ENCODE results near the gene ELAC1.
"Not testable (repeated sequence)": the region's sequence is repeated elsewhere in the genome, so short reads cannot be mapped to it uniquely, and the experiment has no call there.

ELAC1 gene

GRCh38 chr18:50938912-50939311 is 28.9 kb upstream of the ELAC1 start:
- Histone ChIP-seq H3K9me2 (replicated peaks; ENCODE audit: insufficient read depth, low read length) (no peaks in the 10 kb centered on the region), H3K4me1 (ENCODE audit: low read length) (no peaks in the 10 kb centered on the region), H4K20me1 (ENCODE audit: insufficient read depth, low read length) (no peaks in the 10 kb centered on the region), H3K27ac (ENCODE audit: low read length) (no peak overlapping the region), H3K79me2 (ENCODE audit: low read length) (no peaks in the 10 kb centered on the region), H3K9me3 (replicated peaks; ENCODE audit: insufficient read depth, low read length) (no peaks in the 10 kb centered on the region), H2AFZ (ENCODE audit: low read length) (no peak overlapping the region), H3K36me3 (replicated peaks; ENCODE audit: insufficient read depth, low read length) (peaks cover 8% of the 10 kb centered on the region), H3K4me2 (ENCODE audit: low read depth, low read length) (no peak overlapping the region), H3F3A (ENCODE audit: insufficient read depth, low read length) (0 out of 2 replicates have a peak, but pooled peaks cover 2% of the 10 kb centered on the region), H3K9ac (ENCODE audit: low read length) (no peak overlapping the region), H3K4me3 (ENCODE audit: low read length) (no peak overlapping the region), H3K27me3 (replicated peaks; ENCODE audit: insufficient read depth, low read length) (no peaks in the 10 kb centered on the region)
- DNase-seq, result no peak
- TF ChIP-seq EZH2phosphoT487 (IDR thresholded peaks at IDR 0.05; ENCODE audit: low read length) (no peak), CTCF (IDR thresholded peaks at IDR 0.05; ENCODE audit: low read length) (no peak), EZH2 (optimal IDR thresholded peaks at IDR 0.05; ENCODE audit: low read depth, low read length) (no peak)

- no peaks in the 10 kb centered on the region for H3K27me3 ChIP-seq (replicated peaks; ENCODE audit: insufficient read depth, low read length)
- TF ChIP-seq EZH2 (optimal IDR thresholded peaks at IDR 0.05; ENCODE audit: low read depth, low read length) (no peak), EZH2phosphoT487 (IDR thresholded peaks at IDR 0.05; ENCODE audit: low read length) (no peak), CTCF (IDR thresholded peaks at IDR 0.05; ENCODE audit: low read length) (no peak)
- H3K79me2 ChIP-seq (ENCODE audit: low read length), result no peaks in the 10 kb centered on the region
- no peaks in the 10 kb centered on the region for H3K4me1 ChIP-seq (ENCODE audit: low read length)
- H3K4me3 ChIP-seq (ENCODE audit: low read length), result no peak overlapping the region
- no peak overlapping the region for H3K9ac ChIP-seq (ENCODE audit: low read length)
- H3K9me3 ChIP-seq (replicated peaks; ENCODE audit: insufficient read depth, low read length), result no peaks in the 10 kb centered on the region
- no peak overlapping the region for H3K27ac ChIP-seq (ENCODE audit: low read length)
- no peaks in the 10 kb centered on the region for H3K9me2 ChIP-seq (replicated peaks; ENCODE audit: insufficient read depth, low read length)
- H4K20me1 ChIP-seq (ENCODE audit: insufficient read depth, low read length), result no peaks in the 10 kb centered on the region
- H2AFZ ChIP-seq (ENCODE audit: low read length), result no peak overlapping the region
- no peaks in the 10 kb centered on the region for H3F3A ChIP-seq (ENCODE audit: insufficient read depth, low read length)
- no peak overlapping the region for H3K4me2 ChIP-seq (ENCODE audit: low read depth, low read length)
- H3K36me3 ChIP-seq (replicated peaks; ENCODE audit: insufficient read depth, low read length), result peaks cover 8% of the 10 kb centered on the region
- no peak for DNase-seq
Observed at GRCh38 chr18:50944245-50944932, 23.5 kb upstream of the ELAC1 start.

DNA sequence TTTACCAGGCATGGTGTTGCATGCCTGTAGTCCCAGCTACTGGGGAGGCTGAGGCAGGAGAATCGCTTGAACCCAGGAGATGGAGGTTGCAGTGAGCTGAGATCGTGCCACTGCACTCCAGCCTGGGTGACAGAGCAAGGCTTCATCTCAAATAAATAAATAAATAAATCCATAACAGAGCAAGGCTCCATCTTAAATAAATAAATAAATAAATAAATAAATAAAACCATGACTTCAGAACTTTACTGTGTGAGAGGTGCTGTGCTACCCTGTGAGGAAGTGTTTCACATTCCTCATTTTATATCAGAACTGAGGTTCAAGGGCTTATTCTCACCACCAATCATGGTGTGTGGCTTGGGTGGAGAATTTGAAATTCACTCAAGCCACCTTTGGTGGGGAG is 21.9 kb upstream of the ELAC1 start:
- DNase-seq; H3K36me3 ChIP-seq (replicated peaks; ENCODE audit: insufficient read depth, low read length); H3K4me3 ChIP-seq (ENCODE audit: low read length); H3K9me3 ChIP-seq (replicated peaks; ENCODE audit: insufficient read depth, low read length); H2AFZ ChIP-seq (ENCODE audit: low read length); H3K9me2 ChIP-seq (replicated peaks; ENCODE audit: insufficient read depth, low read length); H4K20me1 ChIP-seq (ENCODE audit: insufficient read depth, low read length); H3F3A ChIP-seq (ENCODE audit: insufficient read depth, low read length); H3K4me1 ChIP-seq (ENCODE audit: low read length); H3K79me2 ChIP-seq (ENCODE audit: low read length); H3K9ac ChIP-seq (ENCODE audit: low read length); H3K27me3 ChIP-seq (replicated peaks; ENCODE audit: insufficient read depth, low read length); H3K4me2 ChIP-seq (ENCODE audit: low read depth, low read length); H3K27ac ChIP-seq (ENCODE audit: low read length): not testable (repeated sequence)

DNA sequence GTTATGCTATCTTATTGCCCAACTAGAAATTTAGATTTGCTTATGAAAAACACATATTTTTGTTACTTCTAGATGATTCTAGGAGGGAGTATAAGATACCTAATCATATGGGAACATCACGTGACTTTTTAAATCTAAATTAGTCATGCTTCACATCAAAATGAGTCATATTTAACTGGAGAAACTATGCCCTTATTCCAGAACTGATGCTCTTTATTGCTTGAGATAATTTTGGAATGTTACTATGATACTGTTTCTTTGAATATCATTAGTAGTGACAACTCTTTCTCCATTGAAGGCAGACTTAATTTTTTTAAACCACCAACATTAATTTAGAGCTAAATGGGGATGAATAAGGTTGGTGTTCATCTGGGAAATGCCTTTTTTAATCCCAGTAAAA is 19.9 kb upstream of the ELAC1 start:
- no peak overlapping the region for H3K4me2 ChIP-seq (ENCODE audit: low read depth, low read length)
- no peak overlapping the region for H3K9ac ChIP-seq (ENCODE audit: low read length)
- no peaks in the 10 kb centered on the region for H3K9me3 ChIP-seq (replicated peaks; ENCODE audit: insufficient read depth, low read length)
- no peaks in the 10 kb centered on the region for H3K27me3 ChIP-seq (replicated peaks; ENCODE audit: insufficient read depth, low read length)
- no peaks in the 10 kb centered on the region for H3K9me2 ChIP-seq (replicated peaks; ENCODE audit: insufficient read depth, low read length)
- no peak for DNase-seq
- H3K36me3 ChIP-seq (replicated peaks; ENCODE audit: insufficient read depth, low read length), result no peaks in the 10 kb centered on the region
- H3K4me1 ChIP-seq (ENCODE audit: low read length), result no peaks in the 10 kb centered on the region
- H2AFZ ChIP-seq (ENCODE audit: low read length), result no peak overlapping the region
- TF ChIP-seq EZH2phosphoT487 (IDR thresholded peaks at IDR 0.05; ENCODE audit: low read length), result no peak
- no peak for TF ChIP-seq EZH2 (optimal IDR thresholded peaks at IDR 0.05; ENCODE audit: low read depth, low read length)
- no peak for TF ChIP-seq CTCF (IDR thresholded peaks at IDR 0.05; ENCODE audit: low read length)
- H3K79me2 ChIP-seq (ENCODE audit: low read length), result no peaks in the 10 kb centered on the region
- H4K20me1 ChIP-seq (ENCODE audit: insufficient read depth, low read length), result no peaks in the 10 kb centered on the region
- no peak overlapping the region for H3K27ac ChIP-seq (ENCODE audit: low read length)
- no peaks in the 10 kb centered on the region for H3F3A ChIP-seq (ENCODE audit: insufficient read depth, low read length)
- no peak overlapping the region for H3K4me3 ChIP-seq (ENCODE audit: low read length)

All from MM.1S (cell line).